CD4-positive, alpha-beta T cell treated with Interleukin-15 for 1 hour (primary cell): Measurements from ENCODE around the gene DNPH1.

Experiments
- DNase-seq: peaks from one replicate; pipeline ENCODE4 v3.0.0-alpha.2; 2020

Gene DNPH1

GRCh38 chr6:43243664-43244321 is 14.5 kb upstream of the DNPH1 start:
- no peak for DNase-seq

DNA sequence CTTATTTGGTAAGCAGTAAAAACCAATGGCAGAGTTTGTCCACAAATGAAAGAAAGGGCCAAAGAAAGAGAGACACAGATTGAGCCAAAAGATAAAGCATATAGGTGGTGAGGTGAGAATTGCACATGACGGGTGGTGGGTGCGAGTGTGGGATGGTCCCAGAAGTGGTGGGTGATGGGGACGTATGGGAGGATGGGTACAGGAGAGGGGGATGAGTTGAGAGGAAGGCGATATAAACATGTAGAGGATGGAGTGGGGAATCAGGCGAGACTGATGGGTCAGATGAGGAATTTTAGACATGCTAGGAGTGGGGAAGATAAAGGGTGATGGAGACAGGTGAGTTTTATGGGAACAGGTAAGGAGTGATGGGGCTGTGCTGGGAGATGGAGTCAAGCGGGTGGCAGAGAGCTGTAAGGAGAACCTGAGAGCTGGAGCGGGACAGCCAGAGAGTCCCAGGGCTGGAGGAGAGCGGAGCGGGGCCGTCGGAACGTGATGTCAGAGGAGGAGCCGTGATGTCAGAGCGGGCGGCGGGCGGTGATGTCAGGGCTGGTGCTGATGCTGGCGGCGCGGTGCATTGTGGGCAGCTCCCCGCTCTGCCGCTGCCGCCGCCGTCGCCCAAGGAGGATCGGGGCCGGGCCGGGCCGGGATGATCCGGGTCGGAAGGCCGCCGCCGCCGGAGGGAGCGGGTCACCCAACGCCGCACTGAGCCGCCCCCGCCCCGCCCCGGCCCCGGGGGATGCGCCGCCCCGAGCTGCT is 13.8 kb upstream of the DNPH1 start, which contains the start of gene TTBK1:
TSS of gene TTBK1 (plus strand) at position 574 of the 756 bp plus-strand sequence. CDS start 3,180 bp downstream, outside the sequence.
- DNase-seq, result no peak

GRCh38 chr6:43241446-43241845 is 12.2 kb upstream of the DNPH1 start:
- no peak for DNase-seq

GRCh38 chr6:43240950-43241349 is 11.7 kb upstream of the DNPH1 start:
- no peak for DNase-seq

DNA sequence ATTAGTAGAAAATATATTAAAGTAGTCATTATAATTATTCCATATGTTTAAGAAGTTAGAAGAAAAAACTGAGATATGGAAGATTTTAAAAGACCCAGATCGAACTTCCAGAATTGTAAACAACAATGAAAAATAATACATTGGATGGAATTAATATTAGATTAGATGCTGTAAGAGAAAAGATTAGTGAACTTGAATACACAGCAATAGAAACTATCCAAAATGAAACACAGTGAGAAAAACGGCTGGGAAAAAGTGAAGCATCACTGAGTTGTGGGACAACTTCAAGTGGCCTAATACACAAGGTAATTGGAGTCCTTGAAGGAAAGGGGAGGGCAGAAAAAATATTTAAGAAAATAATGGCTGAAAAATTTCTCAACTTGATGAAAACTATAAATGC is 9.8 kb upstream of the DNPH1 start:
- DNase-seq, result no peak

- no peak for DNase-seq
These were observed 6.6 kb upstream of the DNPH1 start for GRCh38 chr6:43235841-43236240.

DNA sequence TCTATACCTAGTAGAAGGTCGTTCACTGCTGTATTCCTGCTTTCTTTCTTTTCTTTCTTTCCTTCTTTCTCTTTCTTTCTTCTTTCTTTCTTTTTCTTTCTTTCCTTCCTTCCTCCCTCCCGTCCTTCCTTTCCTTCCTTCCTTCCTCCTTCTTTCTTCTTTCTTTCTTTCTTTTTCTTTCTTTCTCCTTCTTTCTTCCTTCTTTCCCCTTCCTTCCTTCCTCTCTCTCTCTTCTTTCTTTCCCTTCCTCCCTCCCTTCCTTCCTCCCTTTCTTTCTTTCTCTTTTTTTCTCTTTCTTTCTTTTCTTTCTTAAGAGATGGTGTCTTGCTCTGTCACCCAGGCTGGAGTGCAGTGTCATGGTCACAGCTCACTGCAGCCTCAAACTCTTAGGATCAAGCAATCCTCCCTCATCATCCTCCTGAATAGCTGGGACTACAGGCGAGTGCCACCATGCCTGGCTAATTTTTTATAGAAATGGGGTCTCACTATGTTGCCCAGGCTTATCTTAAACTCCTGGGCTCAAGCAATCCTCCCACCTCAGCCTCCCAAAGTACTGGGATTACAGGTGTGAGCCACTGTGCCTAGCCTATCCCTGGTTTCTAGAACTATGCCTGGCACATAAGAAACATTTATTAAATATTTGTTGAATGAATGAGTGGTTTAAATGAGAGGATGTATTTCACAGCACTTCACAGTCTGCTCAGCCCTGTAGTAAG is 2.6 kb upstream of the DNPH1 start:
- no peak for DNase-seq

GRCh38 chr6:43231053-43231452 is 1.8 kb upstream of the DNPH1 start:
- DNase-seq, result no peak

DNA sequence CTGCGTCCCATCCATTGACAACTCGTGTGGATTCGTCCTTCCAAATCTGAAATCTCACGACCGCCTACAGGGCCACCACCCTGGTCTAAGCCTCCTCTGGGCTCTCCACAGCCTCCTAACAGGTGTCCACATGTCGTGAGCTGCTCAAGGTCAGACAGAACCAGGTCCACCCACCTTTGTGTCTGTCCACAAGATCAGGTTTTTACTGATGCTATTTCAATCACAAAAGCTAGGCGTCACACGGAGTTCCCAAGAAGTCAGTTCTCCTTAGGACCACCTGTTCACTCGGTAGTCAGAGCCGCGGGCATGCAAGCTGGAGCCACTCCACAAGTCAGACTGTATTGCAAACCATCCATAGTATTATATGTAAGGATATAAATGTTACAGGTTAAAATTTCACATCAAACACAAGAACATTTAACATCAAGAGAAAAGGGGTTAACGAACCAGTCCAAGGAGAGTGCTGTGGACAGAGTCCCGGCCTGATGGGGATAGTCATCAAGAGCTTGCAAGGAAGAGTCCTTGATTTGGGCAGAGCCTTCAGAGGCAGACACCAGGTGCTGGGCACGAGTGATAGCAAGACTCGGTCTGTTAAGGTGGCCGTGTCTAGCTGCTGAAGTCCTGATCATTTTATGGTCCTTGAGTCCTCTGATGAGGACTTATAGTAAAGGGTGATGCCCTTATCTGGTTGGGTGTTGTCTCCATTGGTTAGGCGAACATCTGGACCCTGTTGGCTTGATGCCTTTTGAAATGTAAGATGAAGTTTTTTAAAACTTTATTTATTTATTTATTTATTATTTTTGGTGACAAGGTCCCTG is 731 bp upstream of the DNPH1 start:
- no peak for DNase-seq

DNA sequence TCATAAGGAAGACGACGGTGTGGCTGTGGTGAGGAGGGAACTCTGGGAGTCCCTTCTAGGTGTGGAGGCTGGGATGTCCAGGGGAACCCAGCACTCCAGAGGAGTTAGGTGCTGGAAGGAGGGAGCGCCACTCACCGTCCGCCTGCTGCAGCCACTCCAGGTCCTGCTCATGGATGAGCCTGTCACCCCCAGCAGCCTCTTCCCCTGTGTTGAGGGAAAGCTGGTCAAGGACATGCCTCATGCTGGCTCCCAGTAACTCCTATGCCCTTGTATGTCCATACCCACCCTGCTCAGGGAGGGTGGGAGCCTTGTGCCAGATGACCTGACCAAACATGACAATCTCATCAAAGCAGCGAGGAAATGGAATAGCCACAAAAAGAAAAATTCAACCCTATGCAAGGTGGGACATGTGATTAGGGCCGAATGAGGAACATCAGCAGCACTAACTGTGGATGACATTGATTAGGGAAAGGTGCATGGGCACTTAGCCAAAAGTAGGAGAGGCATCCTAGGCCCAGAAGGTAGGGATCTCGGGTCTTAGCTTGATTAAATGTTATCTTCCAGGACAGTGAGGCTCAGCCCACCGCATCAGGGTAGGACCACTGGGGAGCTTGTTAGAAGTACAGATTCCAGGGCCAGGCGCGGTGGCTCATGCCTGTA is 3.0 kb downstream of the DNPH1 start:
- no peak for DNase-seq

DNA sequence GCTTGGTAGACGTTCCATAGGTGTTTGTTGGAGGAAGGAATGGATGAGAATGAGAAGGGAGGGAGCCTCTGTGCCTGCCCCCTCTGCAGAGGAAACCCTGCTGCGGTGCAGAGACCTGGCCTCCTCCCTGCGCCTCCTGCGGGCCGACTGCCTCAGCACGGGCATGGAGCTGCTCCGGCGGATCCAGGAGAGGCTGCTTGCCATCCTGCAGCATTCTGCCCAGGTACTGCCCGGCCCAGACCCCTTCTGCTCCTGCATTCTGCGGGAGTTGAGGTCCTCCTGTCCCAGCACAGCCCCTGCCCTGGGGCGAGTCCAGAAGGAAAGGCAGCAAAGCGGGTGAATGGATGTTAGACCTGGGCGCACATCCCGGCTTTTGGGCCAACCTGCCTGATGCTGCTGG is 6.1 kb downstream of the DNPH1 start:
- DNase-seq, result no peak

DNA sequence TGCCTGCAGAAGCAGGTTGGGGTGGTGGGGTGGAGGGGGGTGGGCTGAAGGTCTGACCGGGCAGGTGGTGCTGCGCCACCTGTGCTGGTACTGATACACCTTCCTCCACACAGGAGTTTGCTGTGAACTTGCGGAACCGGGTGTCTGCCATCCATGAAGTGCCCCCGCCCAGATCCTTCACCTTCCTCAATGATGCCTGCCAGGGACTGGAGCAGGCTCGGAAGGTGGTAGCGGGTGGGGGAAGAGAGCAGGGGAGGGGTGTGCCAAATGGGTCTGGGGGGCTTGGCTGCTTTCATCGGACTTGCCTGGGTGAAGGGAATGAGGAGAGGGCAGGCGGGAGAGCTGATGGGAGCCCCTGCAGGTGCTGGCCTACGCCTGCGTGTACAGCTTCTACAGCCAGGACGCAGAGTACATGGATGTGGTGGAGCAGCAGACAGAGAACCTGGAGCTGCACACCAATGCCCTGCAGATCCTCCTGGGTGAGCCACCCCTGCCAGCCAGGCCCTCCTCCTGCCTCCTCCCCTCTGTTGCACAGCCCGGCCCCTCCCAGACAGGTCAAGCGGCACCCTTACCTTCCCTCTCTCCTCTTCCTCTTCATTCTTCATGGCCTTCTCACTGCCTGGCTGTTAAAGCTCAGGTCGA is 6.7 kb downstream of the DNPH1 start:
- DNase-seq, result no peak

DNA sequence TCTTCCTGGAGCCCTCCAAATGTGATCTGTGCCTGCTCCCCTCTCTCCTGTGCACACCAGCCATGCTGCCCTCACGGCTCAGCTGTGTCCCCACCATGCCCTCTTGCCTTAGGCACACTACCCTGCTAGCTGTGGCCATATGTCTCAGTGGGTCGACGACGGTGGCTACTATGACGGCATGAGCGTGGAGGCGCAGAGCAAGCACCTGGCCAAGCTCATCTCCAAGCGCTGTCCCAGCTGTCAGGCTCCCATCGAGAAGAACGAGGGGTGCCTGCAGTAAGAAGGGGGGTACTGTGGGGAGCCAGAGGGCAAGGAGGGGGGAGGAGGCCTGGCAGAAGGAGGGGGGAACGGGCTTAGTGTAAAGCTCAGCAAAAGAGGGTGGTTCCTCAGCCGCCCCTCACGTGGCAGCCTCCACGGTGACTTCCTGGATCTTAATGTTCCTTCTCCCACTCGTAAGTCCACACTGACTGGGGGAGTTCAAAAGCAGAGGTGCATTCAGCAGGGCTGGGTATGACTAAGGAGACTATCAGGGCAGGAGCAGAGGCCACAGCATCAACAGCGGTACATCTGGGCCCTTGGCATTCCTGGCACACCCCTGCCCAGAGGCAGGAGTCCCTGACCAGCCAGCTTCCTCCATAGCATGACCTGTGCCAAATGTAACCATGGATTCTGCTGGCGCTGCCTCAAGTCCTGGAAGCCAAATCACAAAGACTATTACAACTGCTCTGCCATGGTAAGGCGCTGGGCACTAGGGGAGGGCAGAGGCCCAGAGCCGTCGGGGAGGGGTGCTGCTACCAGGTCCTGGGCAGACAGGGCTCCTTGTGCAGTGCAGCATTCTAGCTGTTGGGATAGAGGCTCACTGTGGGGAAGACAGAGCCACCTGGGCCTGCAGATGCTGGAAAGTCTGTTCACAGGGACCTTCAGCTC is 8.0 kb downstream of the DNPH1 start:
- DNase-seq, result no peak

DNA sequence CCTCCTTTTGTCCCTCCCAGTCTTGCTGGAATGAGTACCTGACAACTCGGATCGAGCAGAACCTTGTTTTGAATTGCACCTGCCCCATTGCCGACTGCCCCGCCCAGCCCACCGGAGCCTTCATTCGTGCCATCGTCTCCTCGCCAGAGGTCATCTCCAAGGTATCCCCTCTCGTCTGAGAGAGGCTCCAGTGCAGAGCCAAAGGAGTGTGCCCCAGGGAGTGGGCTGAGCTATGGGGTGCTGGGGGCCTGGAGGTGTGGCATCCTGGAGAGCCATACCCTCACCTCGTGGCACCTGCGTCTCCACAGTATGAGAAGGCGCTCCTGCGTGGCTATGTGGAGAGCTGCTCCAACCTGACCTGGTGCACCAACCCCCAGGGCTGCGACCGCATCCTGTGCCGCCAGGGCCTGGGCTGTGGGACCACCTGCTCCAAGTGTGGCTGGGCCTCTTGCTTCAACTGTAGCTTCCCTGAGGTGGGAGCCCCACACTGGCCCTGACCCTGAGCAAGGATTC is 8.8 kb downstream of the DNPH1 start:
- DNase-seq, result no peak

GRCh38 chr6:43219814-43220213 is 9.5 kb downstream of the DNPH1 start:
- no peak for DNase-seq

DNA sequence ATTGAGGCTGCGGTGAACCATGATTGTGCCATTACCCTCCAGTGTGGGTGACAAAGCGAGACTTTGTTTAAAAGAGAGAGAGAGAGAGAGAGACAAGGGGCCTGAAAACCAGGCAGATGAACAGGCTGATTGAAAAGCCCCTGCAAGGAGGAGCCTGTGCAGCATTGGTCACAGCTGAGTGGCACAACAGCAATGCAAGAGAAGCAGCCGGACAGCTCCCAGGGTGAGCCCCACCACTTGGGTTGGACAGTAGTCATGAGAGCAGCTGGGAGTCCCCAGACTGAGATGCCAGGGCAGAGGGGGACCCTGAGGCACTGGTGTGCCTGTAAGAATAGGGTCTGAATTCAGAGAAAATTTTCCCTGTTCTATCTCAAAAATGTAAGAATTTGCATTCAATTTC is 10.2 kb downstream of the DNPH1 start:
- no peak for DNase-seq

GRCh38 chr6:43217351-43217750 is 11.9 kb downstream of the DNPH1 start:
- no peak for DNase-seq

DNA sequence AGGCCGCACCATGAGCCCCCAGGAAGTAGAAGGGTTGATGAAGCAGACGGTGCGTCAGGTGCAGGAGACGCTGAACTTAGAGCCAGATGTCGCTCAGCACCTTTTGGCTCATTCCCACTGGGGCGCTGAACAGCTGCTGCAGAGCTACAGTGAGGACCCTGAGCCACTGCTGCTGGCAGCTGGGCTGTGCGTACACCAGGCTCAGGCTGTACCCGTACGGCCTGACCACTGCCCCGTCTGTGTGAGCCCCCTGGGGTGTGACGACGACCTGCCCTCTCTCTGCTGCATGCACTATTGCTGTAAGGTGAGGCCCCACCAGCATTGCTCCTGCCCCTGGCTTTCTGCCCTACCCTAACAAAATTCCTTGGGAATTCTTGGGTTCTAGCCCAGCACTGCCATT is 13.1 kb downstream of the DNPH1 start:
- no peak for DNase-seq

GRCh38 chr6:43215066-43215465 is 14.2 kb downstream of the DNPH1 start:
- no peak for DNase-seq

DNA sequence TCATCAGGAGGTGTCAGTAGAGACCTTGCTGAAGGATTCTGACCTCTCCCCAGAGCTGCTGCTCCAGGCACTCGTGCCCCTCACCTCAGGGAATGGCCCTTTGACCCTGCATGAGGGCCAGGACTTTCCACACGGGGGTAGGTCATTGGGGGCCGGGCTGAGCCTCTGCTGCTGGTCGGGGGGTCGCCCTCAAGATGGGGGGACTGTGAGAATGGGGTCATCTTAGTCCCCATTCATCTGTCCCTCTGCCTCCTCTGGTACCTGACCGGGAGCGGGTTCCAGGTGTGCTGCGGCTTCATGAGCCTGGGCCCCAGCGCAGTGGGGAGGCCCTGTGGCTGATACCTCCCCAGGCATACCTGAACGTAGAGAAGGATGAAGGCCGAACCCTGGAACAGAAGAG is 15.8 kb downstream of the DNPH1 start:
- no peak for DNase-seq

GRCh38 chr6:43211955-43212354 is 17.3 kb downstream of the DNPH1 start:
- DNase-seq, result no peak
